GM19023 (cell line): ENCODE data around the gene FOCAD.
A peak's percentile ranks its signal among the peaks of the same experiment; 100 is the strongest.
"Not testable (repeated sequence)": the region's sequence is repeated elsewhere in the genome, so short reads cannot be mapped to it uniquely, and the experiment has no call there.

Experiments used
- ATAC-seq: cut with Tn5 transposase; IDR thresholded peaks from one replicate; pipeline ENCODE4 v1.9.1; 2021; ENCODE audit warnings: mild to moderate bottlenecking, moderate library complexity; ENCODE audit not compliant: unreplicated experiment

The FOCAD gene

GRCh38 chr9:20945269-20945668 lies 261.2 kb downstream of the FOCAD start:
- no peak for ATAC-seq

GRCh38 chr9:20945856-20946255 lies 261.8 kb downstream of the FOCAD start:
- ATAC-seq = no peak

GRCh38 chr9:20948703-20949102 lies 264.6 kb downstream of the FOCAD start:
- ATAC-seq = no peak

GRCh38 chr9:20950707-20951106 lies 266.6 kb downstream of the FOCAD start:
- no peak for ATAC-seq

GRCh38 chr9:20962536-20963225 lies 278.6 kb downstream of the FOCAD start:
- no peak for ATAC-seq

- no peak for ATAC-seq
Measured at GRCh38 chr9:20972684-20973083, 288.6 kb downstream of the FOCAD start.

GRCh38 chr9:20973246-20973947 lies 289.3 kb downstream of the FOCAD start:
- ATAC-seq = not testable (repeated sequence)

GRCh38 chr9:20974191-20974938 lies 290.3 kb downstream of the FOCAD start:
- ATAC-seq = not testable (repeated sequence)

GRCh38 chr9:20978249-20978648 lies 294.2 kb downstream of the FOCAD start:
- no peak for ATAC-seq

GRCh38 chr9:20980832-20981455 lies 296.9 kb downstream of the FOCAD start:
- ATAC-seq = peak; percentile 72

- ATAC-seq = no peak
Measured at GRCh38 chr9:20981486-20981885, 297.4 kb downstream of the FOCAD start.

GRCh38 chr9:20984506-20984905 lies 300.4 kb downstream of the FOCAD start:
- no peak for ATAC-seq

GRCh38 chr9:20985851-20986600 lies 302.0 kb downstream of the FOCAD start:
- no peak for ATAC-seq

- ATAC-seq = no peak
Measured at GRCh38 chr9:20987521-20987920, 303.5 kb downstream of the FOCAD start.

GRCh38 chr9:20988061-20988460 lies 304.0 kb downstream of the FOCAD start:
- ATAC-seq = no peak

- ATAC-seq = no peak
Measured at GRCh38 chr9:20988671-20989315, 304.7 kb downstream of the FOCAD start.

GRCh38 chr9:20989923-20990341 lies 305.9 kb downstream of the FOCAD start:
- ATAC-seq = no peak

- ATAC-seq = no peak
Measured at GRCh38 chr9:20990867-20991266, 306.8 kb downstream of the FOCAD start.

- ATAC-seq = no peak
Measured at GRCh38 chr9:20994486-20994885, 310.4 kb downstream of the FOCAD start.

GRCh38 chr9:20995616-20996015 lies 311.6 kb downstream of the FOCAD start:
- no peak for ATAC-seq
